ENCODE measurements around the gene TMEM184B.

Gene TMEM184B

DNA sequence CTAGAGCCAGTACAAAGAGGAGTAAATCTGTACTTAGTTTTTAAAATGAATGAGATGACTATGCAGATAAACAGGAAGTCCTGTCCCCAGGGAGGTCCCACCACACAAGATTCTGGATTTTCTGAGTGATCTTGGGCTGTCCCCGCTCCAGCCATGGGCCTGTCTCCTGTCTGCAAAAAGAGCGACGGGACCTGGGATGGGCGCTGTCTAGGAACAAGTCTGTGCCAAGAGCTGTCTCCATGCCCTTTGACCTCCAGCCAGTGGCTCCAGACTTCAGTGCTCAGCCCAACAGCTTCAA is 38.5 kb upstream of the TMEM184B start:
- peak overlapping the region; percentile 40 for H3K4me3 Mint-ChIP-seq
- ATAC-seq, result peak; percentile 52

DNA sequence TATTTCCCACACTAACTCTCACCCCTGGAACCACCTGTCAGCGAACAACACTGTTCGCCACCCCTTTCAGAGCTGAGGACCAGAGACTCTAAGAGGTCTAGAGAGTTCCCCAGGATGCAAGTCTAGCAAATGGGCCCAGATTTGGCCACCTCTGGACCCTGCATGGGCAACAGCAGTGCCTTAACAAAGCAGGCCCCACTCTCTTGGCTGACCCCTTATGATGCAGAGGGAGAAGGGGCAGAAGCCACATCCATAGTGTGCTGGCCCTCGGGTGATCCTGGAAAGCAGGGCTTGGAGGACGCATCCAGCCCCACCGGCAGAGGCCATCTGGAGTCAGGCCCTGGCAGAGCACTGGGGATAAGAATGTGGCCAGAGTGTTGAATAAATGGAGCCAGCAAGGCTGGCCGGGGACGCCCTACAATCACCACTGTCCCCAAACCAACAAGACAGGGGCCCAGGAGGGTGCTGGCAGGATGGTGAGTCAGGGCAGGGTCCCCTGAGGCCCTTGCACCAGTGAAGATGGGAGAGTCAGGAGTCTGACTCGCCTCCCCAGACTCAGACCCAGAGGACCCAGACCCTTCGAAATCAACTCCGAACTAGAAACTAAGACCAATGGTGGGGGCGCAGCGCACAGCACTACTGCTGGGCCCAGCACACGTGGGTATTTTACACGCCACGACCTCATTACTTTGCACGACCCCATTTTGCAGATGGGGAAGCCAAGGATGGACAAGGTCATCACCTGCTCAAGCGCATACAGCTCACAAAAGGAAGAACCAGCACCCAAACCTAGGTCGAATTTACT is 37.9 kb upstream of the TMEM184B start:
- peaks cover 75% of the 10 kb centered on the region for H3K36me3 Mint-ChIP-seq
- H3K27ac Mint-ChIP-seq, result peak overlapping the region; percentile 93
- H3K4me1 Mint-ChIP-seq, result peaks cover 83% of the 10 kb centered on the region
- no peaks in the 10 kb centered on the region for H3K9me3 Mint-ChIP-seq
- H3K4me3 Mint-ChIP-seq, result peak overlapping the region; percentile 40
- no peak for ATAC-seq
- DNase-seq (ENCODE audit: low spot score in 2 of 2), result no peak

More for the DNA sequence above, 38.5 kb upstream of the TMEM184B start:
- no peaks in the 10 kb centered on the region for H3K9me3 Mint-ChIP-seq
- peaks cover 75% of the 10 kb centered on the region for H3K36me3 Mint-ChIP-seq
- H3K27ac Mint-ChIP-seq, result peak overlapping the region; percentile 93
- no peak for DNase-seq (ENCODE audit: low spot score in 2 of 2)
- peaks cover 82% of the 10 kb centered on the region for H3K4me1 Mint-ChIP-seq

DNA sequence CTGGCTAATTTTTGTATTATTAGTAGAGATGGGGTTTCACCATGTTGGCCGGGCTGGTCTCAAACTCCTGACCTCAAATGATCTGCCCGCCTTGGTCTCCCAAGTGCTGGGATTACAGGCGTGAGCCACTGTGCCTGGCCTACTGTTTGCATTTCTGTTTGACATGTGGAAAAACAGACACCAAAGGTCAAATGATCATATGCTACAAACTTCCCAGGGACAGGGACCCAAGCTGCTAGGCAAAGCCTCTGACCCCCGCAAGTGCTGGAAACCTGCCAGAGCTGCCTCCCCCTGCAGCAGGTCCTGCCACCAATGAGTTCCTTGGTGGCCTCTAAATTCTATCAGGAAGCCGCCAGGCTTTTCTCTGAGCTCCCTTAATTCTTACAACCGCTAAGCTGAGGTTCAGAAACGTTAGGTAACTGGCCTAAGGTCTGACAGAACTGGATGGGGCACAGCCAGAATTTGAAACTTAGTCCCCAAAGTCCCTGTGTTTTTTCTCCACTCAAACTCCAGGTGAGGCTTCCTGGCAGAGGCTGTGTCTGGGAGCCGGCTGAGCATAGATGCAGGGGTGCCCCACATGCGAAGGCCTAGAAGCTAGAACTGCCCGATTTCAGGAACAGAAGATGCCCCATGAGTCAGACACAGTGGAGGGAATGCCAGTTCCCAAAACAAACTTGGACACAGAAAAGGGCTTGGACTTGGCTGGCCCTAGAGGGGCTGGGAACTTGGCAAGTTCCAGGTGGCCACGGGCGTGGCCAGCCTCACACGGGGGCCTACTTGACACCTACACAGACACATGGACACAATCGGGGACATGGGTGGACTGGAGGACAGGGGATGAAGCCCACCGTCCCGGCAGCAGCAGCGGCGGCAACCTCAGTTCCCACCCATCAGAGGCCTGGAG is 37.1 kb upstream of the TMEM184B start:
- peaks cover 74% of the 10 kb centered on the region for H3K36me3 Mint-ChIP-seq
- peaks cover 81% of the 10 kb centered on the region for H3K4me1 Mint-ChIP-seq
- DNase-seq (ENCODE audit: low spot score in 2 of 2), result no peak
- no peak overlapping the region for H3K4me3 Mint-ChIP-seq
- H3K9me3 Mint-ChIP-seq, result no peaks in the 10 kb centered on the region
- peak overlapping the region; percentile 93 for H3K27ac Mint-ChIP-seq
- ATAC-seq, result no peak

DNA sequence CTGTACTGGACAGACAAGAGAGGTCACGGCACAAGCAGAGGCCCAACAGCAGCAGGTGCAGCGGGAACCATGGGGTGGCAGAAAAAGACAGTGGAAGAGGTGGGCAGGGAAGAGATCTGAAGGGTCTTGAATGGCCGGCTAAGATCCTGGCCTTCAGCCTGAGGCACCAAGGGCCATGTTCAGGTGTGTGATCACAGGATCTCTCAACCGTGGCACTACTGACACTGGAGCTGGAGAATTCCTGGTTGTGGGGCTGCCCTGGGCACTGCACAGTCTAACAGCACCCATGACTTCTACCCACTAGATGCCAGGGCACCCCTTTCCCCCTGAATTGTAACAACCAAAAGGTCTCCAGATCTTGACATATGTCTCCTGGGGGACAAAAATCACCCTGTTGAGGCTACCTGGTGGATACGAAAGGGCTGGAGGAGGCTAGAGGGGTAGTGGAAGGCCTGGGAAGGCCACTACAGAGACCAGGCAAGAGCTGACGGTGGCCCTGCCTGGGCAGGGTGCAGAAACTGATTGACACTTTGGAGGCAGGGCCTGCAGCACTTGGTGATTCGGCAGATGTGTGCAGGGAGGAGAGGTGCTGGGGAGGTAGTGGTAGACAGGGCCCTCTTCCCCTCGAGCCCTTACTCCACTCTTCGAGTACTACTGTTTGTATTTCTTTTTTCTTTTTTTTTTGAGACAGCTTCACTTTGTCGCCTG is 36.1 kb upstream of the TMEM184B start:
- H3K27ac Mint-ChIP-seq, result peak overlapping the region; percentile 67
- peaks cover 79% of the 10 kb centered on the region for H3K4me1 Mint-ChIP-seq
- H3K4me3 Mint-ChIP-seq, result no peak overlapping the region
- peaks cover 72% of the 10 kb centered on the region for H3K36me3 Mint-ChIP-seq
- H3K9me3 Mint-ChIP-seq, result no peaks in the 10 kb centered on the region
- DNase-seq (ENCODE audit: low spot score in 2 of 2) (no peak), ATAC-seq (no peak)

DNA sequence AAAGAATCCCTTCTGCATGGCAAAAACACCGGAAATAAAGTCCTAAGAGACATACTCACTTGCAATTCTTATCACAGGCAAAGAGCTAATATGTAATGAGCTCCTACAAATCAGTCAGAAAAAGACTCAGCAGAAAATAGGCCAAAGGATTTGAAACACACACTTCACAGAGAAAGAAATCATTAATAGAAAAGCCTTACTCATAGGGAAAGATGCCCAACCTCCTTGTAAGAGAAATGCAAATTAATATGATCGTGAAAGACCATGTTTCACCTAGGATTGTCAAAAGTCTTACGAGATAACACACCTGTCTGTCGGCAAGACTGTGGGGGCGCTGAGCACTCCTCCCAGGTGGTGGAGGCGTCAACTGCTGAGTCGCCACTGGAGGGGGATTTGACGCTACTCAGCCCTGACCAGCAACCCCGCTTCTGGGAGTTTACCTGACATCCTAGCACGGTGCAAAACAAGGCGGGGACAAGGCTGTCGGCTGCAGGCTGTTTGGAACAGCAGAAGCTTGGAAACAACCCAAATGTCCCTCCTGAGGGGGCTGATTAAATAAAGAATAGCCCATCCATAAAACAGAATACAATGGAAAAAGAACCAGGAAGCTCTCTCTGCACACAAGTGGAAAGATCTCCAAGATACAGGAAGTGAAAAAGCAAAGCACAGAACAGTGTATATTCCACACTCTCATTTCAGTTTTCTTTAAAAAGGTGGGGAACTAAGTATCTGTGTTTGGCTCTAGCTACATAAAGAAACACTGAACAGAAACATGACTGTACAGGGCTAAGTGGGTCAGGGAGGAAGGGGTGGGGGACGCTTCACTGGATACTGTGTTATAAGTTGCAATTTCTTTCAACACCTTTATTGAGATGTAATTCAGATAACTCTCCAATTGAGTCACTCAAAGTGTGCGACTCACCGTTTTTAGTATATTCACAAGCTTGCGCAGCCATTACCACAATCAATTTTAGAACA is 33.0 kb upstream of the TMEM184B start:
- H3K27ac Mint-ChIP-seq, result peak overlapping the region; percentile 84
- H3K36me3 Mint-ChIP-seq, result peaks cover 74% of the 10 kb centered on the region
- H3K9me3 Mint-ChIP-seq, result no peaks in the 10 kb centered on the region
- peak overlapping the region; percentile 60 for H3K4me3 Mint-ChIP-seq
- DNase-seq (ENCODE audit: low spot score in 2 of 2) (peak in 1 of 2 donors; percentile 58), ATAC-seq (peak; percentile 94)
- H3K4me1 Mint-ChIP-seq, result peaks cover 51% of the 10 kb centered on the region

DNA sequence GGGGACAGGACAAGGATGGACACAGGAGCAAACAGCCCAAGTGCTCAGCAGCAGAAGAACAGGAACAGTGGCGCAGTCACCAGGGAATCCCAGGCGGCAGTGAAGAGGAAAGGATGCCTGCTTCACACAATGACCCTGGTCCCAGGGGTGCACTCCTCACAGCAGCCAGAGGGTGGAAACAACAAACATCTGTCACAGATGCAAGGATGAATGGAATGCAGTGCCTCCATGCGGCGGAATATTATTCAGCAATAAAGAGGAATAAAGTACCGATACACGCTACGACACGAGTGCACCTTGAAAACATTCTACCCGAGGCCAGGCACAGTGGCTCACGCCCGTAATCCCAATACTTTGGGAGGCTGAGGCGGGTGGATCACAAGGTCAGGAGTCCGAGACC is 31.7 kb upstream of the TMEM184B start:
- ATAC-seq (no peak), DNase-seq (ENCODE audit: low spot score in 2 of 2) (no peak)
- H3K4me1 Mint-ChIP-seq, result peaks cover 43% of the 10 kb centered on the region
- peak overlapping the region; percentile 70 for H3K27ac Mint-ChIP-seq
- H3K36me3 Mint-ChIP-seq, result peaks cover 84% of the 10 kb centered on the region
- no peaks in the 10 kb centered on the region for H3K9me3 Mint-ChIP-seq
- H3K4me3 Mint-ChIP-seq, result no peak overlapping the region

DNA sequence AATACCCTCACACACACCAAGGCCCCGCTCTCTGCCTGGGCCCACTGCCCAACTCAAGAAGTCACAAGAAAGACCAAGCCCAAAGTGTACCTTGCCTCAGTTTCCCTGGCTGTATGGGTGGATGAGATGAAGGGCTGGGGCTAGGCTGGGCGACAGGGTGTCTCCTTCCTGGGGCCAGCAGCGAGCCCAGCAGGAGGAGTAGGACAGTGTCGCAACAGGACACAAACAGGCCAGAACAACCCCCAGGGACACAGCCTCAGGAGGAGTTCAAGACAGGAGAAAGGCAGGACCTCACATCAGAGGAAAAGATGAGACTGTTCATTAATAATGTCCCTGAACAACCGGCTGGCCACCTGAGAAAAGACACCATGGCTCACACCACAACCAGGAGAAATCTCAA is 31.2 kb upstream of the TMEM184B start:
- H3K4me3 Mint-ChIP-seq, result no peak overlapping the region
- no peak for ATAC-seq
- H3K27ac Mint-ChIP-seq, result peak overlapping the region; percentile 70
- peaks cover 39% of the 10 kb centered on the region for H3K4me1 Mint-ChIP-seq
- no peaks in the 10 kb centered on the region for H3K9me3 Mint-ChIP-seq
- no peak for DNase-seq (ENCODE audit: low spot score in 2 of 2)
- H3K36me3 Mint-ChIP-seq, result peaks cover 84% of the 10 kb centered on the region

DNA sequence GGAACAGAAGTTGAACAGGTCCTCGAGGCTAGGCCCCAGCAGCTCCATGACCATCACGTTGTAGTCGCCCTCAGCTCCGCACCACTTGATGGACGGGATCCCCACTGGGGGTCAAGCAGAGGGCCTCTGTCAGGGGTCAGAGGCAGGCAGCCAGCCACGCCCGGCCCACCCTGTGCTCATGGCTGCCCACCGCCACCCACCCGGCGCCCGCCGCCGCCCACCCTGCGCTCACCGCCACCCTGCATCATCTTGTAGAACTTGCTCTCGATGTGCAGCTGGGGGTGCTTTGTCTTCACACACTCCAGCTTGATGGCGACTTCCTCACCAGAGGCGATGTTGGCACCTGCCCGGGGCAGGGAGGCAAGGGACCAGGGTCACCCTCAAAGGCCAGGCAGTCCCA is 30.1 kb upstream of the TMEM184B start:
- Mint-ChIP-seq H3K4me1 (peaks cover 31% of the 10 kb centered on the region), H3K36me3 (peaks cover 84% of the 10 kb centered on the region), H3K9me3 (no peaks in the 10 kb centered on the region), H3K27ac (peak overlapping the region; percentile 70), H3K4me3 (no peak overlapping the region)
- ATAC-seq (no peak), DNase-seq (ENCODE audit: low spot score in 2 of 2) (no peak)

DNA sequence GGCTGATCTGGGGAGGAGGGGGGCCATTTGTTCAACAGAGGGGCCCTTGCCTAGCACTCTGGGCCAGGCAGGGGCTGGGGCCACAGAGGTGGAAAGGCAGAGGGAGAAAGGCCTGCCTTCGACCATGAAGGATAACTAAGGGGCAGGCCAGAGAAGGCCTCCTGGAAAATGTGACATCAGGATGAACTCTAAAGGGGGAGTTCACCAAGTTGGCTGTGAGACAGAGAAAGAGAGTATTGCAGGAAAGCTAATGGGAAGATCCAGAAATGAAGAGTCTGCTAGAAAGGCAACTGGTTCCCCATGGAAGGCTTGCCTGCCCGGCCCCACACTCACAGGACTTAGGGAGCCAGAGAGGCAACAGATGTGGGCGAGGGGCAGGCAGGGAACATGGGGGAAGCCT is 28.1 kb upstream of the TMEM184B start:
- Mint-ChIP-seq H3K27ac (peak overlapping the region; percentile 29), H3K4me3 (no peak overlapping the region), H3K36me3 (peaks cover 92% of the 10 kb centered on the region), H3K9me3 (no peaks in the 10 kb centered on the region), H3K4me1 (peaks cover 21% of the 10 kb centered on the region)
- DNase-seq (ENCODE audit: low spot score in 2 of 2) (no peak), ATAC-seq (no peak)

DNA sequence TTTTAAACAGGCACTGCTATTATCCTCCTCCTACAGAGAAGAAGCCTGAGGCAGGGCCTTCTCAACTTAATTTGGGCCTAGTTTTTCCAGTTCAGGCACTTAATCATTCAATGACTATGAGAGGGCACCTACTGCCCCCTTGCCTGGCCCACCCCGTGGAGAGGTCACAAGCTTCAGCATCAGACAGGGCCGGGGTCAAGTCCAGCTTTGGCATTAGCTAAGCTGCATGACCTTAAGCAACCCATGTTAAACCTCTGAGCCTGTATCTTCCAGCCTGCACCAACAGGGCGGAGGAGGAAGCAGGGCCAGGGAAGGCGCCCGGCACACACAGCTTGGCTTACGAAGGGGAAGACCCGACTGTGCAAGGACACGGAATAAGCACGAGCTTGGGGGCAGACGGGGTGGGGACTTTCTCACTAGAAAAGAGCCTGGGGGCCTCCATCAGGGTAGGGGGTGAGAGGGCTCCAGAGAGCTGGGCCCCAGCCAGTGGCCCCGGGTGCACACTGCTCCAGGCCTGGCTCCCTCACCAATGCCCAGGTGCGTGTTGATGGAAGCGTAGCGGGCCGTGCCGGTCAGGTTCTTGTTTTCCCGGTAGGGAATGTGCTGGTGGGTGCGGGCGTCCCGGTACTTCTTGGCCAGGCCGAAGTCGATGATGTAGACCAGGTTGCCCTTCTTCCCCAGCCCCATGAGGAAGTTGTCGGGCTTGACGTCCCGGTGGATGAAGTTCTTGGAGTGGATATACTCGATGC is 27.6 kb upstream of the TMEM184B start:
- no peak overlapping the region for H3K4me3 Mint-ChIP-seq
- no peak for ATAC-seq
- no peak for DNase-seq (ENCODE audit: low spot score in 2 of 2)
- H3K36me3 Mint-ChIP-seq, result peaks cover 86% of the 10 kb centered on the region
- H3K4me1 Mint-ChIP-seq, result peaks cover 15% of the 10 kb centered on the region
- H3K9me3 Mint-ChIP-seq, result no peaks in the 10 kb centered on the region
- peak overlapping the region; percentile 29 for H3K27ac Mint-ChIP-seq

DNA sequence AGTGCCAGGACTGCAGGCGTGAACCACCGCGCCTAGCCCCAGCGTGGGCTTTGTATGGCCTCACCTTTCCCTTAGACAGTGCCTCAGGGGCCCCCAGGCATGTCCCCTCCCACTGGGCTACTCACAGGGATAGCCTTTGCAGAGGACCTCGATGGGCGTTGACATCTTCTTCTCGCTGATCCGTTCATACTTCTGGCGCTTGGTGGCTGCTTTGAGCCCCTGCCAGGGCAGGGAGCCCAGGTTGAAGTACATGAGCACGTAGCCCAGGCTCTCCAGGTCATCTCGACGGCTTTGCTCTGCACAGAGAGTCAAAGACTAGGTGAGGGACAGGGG is 26.9 kb upstream of the TMEM184B start:
- Mint-ChIP-seq H3K4me1 (peaks cover 12% of the 10 kb centered on the region), H3K4me3 (no peak overlapping the region), H3K36me3 (peaks cover 89% of the 10 kb centered on the region)

DNA sequence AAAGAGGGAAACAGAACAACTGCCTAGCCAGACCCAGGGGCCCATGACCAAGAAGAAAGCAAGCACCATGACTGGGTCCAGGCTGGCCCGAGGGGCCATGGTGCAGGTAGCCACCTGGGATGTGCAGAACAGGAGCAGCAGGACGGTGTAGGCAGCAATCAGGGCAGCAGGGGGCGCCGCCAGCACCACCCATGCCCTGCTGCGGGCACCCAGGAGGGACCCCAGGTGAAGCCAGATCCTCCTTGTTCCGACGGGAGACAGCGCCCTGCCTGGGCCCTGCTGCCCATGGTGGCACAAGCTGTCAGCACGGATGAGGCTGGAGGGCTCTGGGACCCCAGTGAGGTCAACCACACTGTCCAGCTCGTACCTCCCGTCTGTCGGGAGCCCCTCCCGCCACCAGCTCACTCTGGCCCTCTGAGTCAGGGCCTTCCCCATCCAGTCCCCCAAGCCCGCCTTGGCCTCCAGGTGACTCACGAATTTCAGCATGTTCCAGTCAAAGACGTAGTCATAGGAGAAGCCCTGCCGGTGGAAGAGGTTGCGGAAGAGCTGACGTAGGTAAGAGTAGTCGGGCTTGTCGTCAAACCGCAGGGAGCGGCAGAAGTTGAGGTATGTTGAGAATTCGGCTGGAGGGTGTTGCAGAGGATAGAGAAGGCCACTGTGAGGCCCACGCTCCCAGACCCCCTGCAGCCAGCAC is 25.6 kb upstream of the TMEM184B start:
- no peaks in the 10 kb centered on the region for H3K9me3 Mint-ChIP-seq
- ATAC-seq, result peak; percentile 71
- peaks cover 91% of the 10 kb centered on the region for H3K36me3 Mint-ChIP-seq
- H3K27ac Mint-ChIP-seq, result no peak overlapping the region
- H3K4me3 Mint-ChIP-seq, result no peak overlapping the region
- no peaks in the 10 kb centered on the region for H3K4me1 Mint-ChIP-seq
- DNase-seq (ENCODE audit: low spot score in 2 of 2), result peak in 1 of 2 donors; percentile 70

More for the DNA sequence above, 26.9 kb upstream of the TMEM184B start:
- ATAC-seq (no peak), DNase-seq (ENCODE audit: low spot score in 2 of 2) (no peak)
- Mint-ChIP-seq H3K27ac (no peak overlapping the region), H3K9me3 (no peaks in the 10 kb centered on the region)

DNA sequence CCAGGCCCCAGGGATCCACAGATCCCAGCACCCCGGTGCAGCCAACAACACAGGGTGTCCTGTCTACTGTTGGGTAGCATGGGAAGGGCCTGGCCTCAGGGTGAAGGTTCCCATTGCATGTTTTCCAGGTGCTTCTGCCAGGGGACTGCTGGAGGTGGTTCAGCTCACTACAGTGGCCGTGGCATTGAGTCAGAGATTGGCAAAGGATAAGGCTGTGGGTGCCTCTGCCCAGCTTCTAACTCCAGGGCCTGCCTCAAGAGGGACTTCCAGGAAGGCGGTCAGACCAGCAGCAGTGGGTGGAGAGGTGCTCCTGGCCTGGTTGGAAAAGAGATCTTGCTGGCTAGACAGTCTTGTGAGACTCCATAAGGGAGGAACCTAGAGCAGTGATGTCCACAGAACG is 23.6 kb upstream of the TMEM184B start:
- H3K9me3 Mint-ChIP-seq, result no peaks in the 10 kb centered on the region
- DNase-seq (ENCODE audit: low spot score in 2 of 2), result no peak
- H3K4me1 Mint-ChIP-seq, result no peaks in the 10 kb centered on the region
- H3K36me3 Mint-ChIP-seq, result peaks cover 91% of the 10 kb centered on the region
- H3K4me3 Mint-ChIP-seq, result no peak overlapping the region
- no peak overlapping the region for H3K27ac Mint-ChIP-seq
- ATAC-seq, result no peak

All from stimulated activated effector memory CD8-positive, alpha-beta T cell treated with anti-CD3 and anti-CD28 coated beads, Interleukin-12 subunit alpha, Interleukin-12 subunit beta, amount 100 ng/mL, for 72 hours (primary cell).